Right lobe of liver (tissue), 6 donors: ENCODE data around the gene PPP1R9A. TPM values are rescaled to one million over a fixed set of nuclear protein-coding genes. Genes with fewer than 3 reads are reported as not detected.

ENCODE experiments used
- ATAC-seq, 4 donors: fragments of 200-7000 bp; cut with Tn5 transposase; one replicate each; pipeline ENCODE4 v1.9.1; 2020; ENCODE audit warnings: mild to moderate bottlenecking in 4 of 4, moderate library complexity in 4 of 4
- DNase-seq, 3 donors: peaks; one replicate each; pipeline ENCODE4 v3.0.0-alpha.2; 2020
- H3K27ac ChIP-seq, 3 donors: fragments of 200-600 bp; one replicate each; pipeline ENCODE4 v1.8.0; 2022
- H3K27me3 ChIP-seq, 2 donors: fragments of 200-600 bp; one replicate each; pipeline ENCODE4 v1.8.0; 2022
- H3K36me3 ChIP-seq, 4 donors: fragments of 200-600 bp; sonication (generic) in 1 of 4; one replicate each; pipeline versions ENCODE4 v1.5.1 to v1.8.0; 2017 to 2022; ENCODE audit warnings: control low read depth in 1 of 4
- H3K4me1 ChIP-seq, 4 donors: fragments of 200-600 bp; sonication (generic) in 1 of 4; one replicate each; pipeline versions ENCODE4 v1.5.1 to v1.8.0; 2017 to 2022; ENCODE audit warnings: control low read depth in 1 of 4
- H3K4me3 ChIP-seq, 3 donors: fragments of 200-600 bp; one replicate each; pipeline ENCODE4 v1.8.0; 2022
- H3K9me3 ChIP-seq, 4 donors: fragments of 200-600 bp; sonication (generic) in 1 of 4; one replicate each; pipeline versions ENCODE4 v1.5.1 to v1.8.0; 2017 to 2022; ENCODE audit warnings: control low read depth in 1 of 4
- CTCF ChIP-seq, 4 donors: fragments of 200-600 bp in 3 of 4; fragments of 450-650 bp in 1 of 4; IDR thresholded peaks; one replicate each; pipeline versions ENCODE4 v1.5.1 to v1.8.0; 2016 to 2022; ENCODE audit warnings: antibody characterized with exemption in 4 of 4, mild to moderate bottlenecking in 2 of 4
- POLR2A ChIP-seq: fragments of 450-650 bp; IDR thresholded peaks from one replicate; pipeline ENCODE4 v1.6.1; 2017; ENCODE audit warnings: antibody characterized with exemption, mild to moderate bottlenecking
- WGBS: methylation state at CpG from one replicate; pipeline ENCODE4 v1.1.6; 2018; ENCODE audit warnings: low coverage, low lambda C conversion rate; ENCODE audit not compliant: insufficient coverage; ENCODE audit errors: missing lambda C conversion rate; 5-methylcytosine and 5-hydroxymethylcytosine counted together
- intact Hi-C, 2 donors: fragments of 100-400 bp; cut with DNase I; formaldehyde crosslinking; loops; one replicate each; pipeline versions ENCODE4 v1.11.2 to v1.14.1; 2022
- total RNA-seq, 6 experiments: library from RNA; depleted of rRNA in 2 of 6; stranded (reverse); fragments of >200 nt in 2 of 6; fragmentation: NEBNext Ultra II Directional in 3 of 6; extraction: Animal tissue kit (Norgen Biotek cat#: 25700) in 3 of 6; gene quantifications; one replicate each; pipeline versions ENCODE4 v1.1.0 to v1.2.4, GENCODE V29; 2016 to 2023
- donor health status: DM: no; HTN: yes; CAD: no.
- donor health status: DM: no; HTN: no; CAD: no.
- donor health status: DM: no; HTN: no; CAD: no.
- donor health status: DM: no; HTN: yes; CAD: no.
- donor health status: DM: no; HTN: yes; CAD: no.

PPP1R9A gene
- total RNA-seq, 6 experiments from 2014 or later = 0.49 to 2.0 (median 0.81) TPM

- DNase-seq (no peak), ATAC-seq (no peak)
- 74% methylated on average over 3 of the region's 3 CpGs for WGBS
- Histone ChIP-seq H3K9me3 (no peaks in the 10 kb centered on the region), H3K4me3 (no peak overlapping the region), H3K27me3 (no peaks in the 10 kb centered on the region), H3K4me1 (no peaks in the 10 kb centered on the region), H3K27ac (no peak overlapping the region), H3K36me3 (no peaks in the 10 kb centered on the region)
- TF ChIP-seq CTCF (IDR thresholded peaks at IDR 0.05) = no peak
- TF ChIP-seq POLR2A = no peak
- intact Hi-C loops = no loop called here
Measured at GRCh38 chr7:95001258-95001657, 93.9 kb downstream of the PPP1R9A start.

GRCh38 chr7:95001815-95002561, 94.6 kb downstream of the PPP1R9A start:
- ATAC-seq = no peak
- intact Hi-C loops = no loop called here
- TF ChIP-seq POLR2A (no peak), CTCF (IDR thresholded peaks at IDR 0.05) (no peak)
- Histone ChIP-seq H3K9me3 (no peaks in the 10 kb centered on the region), H3K27ac (no peak overlapping the region), H3K27me3 (no peaks in the 10 kb centered on the region), H3K4me1 (no peaks in the 10 kb centered on the region), H3K36me3 (no peaks in the 10 kb centered on the region), H3K4me3 (no peak overlapping the region)
- WGBS = 46% methylated on average over 5 of the region's 5 CpGs
- DNase-seq = no peak

GRCh38 chr7:95002775-95003174, 95.4 kb downstream of the PPP1R9A start:
- H3K4me1 ChIP-seq = no peaks in the 10 kb centered on the region
- H3K9me3 ChIP-seq = no peaks in the 10 kb centered on the region
- DNase-seq = no peak
- no peak overlapping the region for H3K27ac ChIP-seq
- intact Hi-C loops = no loop called here
- 60% methylated on average over 1 of the region's 1 CpG for WGBS
- ATAC-seq = no peak
- no peak overlapping the region for H3K4me3 ChIP-seq
- TF ChIP-seq CTCF (IDR thresholded peaks at IDR 0.05) = no peak
- TF ChIP-seq POLR2A = no peak
- no peaks in the 10 kb centered on the region for H3K27me3 ChIP-seq
- H3K36me3 ChIP-seq = no peaks in the 10 kb centered on the region

- Histone ChIP-seq H3K27ac (no peak overlapping the region), H3K36me3 (no peaks in the 10 kb centered on the region), H3K4me1 (no peaks in the 10 kb centered on the region), H3K4me3 (no peak overlapping the region), H3K27me3 (no peaks in the 10 kb centered on the region), H3K9me3 (no peaks in the 10 kb centered on the region)
- TF ChIP-seq CTCF (IDR thresholded peaks at IDR 0.05) = no peak
- no peak for TF ChIP-seq POLR2A
- ATAC-seq (no peak), DNase-seq (no peak)
- 58% methylated on average over 6 of the region's 6 CpGs for WGBS
- intact Hi-C loops = no loop called here
Measured at GRCh38 chr7:95004618-95005247, 97.3 kb downstream of the PPP1R9A start.
